ENCODE data around the gene ATP1B3. TPM values are rescaled to one million over a fixed set of nuclear protein-coding genes. Genes with fewer than 3 reads are reported as not detected.

ATP1B3 gene
- total RNA-seq, 1 donor from 2014 or later: 103 TPM

DNA sequence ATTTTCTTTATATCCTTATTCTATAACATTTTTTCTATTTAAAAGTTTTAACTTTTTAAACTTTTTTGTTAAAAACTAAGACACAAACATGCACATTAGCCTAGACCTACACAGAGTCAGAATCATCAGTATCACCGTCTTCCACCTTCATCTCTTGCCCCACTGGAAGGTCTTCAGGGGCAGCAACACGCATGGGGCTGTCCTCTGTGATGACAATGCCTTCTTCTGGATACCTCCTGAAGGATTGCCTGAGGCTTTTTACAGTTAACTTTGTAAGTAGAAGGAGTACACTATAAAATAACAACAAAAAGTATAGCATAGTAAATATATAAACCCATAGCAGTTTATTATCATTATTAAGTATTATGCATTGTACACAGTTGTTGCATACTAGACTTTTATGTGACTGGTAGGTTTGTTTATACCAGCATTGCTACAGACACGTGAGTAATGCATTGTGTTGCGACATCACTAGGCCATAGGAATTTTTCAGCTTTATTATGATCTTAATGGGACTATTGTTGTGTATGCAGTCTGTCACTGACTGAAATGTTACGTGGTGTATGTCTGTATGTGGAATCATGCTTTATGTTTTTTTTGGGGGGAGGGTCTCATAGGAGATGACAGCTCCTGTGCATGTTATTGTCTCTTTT, 18.2 kb downstream of the ATP1B3 start:
- DNase-seq (ENCODE audit: low spot score, unreplicated experiment): no peak
- Mint-ChIP-seq H3K27ac (no peak overlapping the region), H3K9me3 (ENCODE audit: low read depth) (peaks cover 7% of the 10 kb centered on the region), H3K36me3 (ENCODE audit: insufficient read depth) (peaks cover 27% of the 10 kb centered on the region), H3K4me1 (ENCODE audit: low read depth) (no peaks in the 10 kb centered on the region), H3K4me3 (ENCODE audit: low read depth) (no peak overlapping the region), H3K27me3 (no peaks in the 10 kb centered on the region)
- TF ChIP-seq, protein P1, sequence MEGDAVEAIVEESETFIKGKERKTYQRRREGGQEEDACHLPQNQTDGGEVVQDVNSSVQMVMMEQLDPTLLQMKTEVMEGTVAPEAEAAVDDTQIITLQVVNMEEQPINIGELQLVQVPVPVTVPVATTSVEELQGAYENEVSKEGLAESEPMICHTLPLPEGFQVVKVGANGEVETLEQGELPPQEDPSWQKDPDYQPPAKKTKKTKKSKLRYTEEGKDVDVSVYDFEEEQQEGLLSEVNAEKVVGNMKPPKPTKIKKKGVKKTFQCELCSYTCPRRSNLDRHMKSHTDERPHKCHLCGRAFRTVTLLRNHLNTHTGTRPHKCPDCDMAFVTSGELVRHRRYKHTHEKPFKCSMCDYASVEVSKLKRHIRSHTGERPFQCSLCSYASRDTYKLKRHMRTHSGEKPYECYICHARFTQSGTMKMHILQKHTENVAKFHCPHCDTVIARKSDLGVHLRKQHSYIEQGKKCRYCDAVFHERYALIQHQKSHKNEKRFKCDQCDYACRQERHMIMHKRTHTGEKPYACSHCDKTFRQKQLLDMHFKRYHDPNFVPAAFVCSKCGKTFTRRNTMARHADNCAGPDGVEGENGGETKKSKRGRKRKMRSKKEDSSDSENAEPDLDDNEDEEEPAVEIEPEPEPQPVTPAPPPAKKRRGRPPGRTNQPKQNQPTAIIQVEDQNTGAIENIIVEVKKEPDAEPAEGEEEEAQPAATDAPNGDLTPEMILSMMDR (IDR thresholded peaks at IDR 0.05; ENCODE audit: unreplicated experiment): no peak

DNA sequence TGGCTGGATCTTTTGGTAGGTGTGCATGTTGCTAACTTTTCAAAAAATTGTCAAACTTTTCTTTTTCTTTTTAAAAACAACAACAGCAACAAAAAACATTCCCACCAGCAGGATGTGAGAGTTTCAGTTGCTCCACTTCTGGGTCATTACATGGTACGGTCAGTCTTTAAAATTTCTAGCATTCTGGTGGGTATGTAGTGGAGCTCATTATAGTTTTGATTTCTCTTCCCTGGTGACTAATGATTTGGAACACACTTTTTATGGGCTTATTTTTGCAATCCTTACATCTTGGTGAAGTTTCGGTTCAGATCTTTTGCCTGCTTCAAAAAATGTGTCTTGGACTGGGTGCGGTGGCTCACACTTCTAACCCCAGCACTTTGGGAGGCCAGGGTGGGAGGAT, 19.3 kb downstream of the ATP1B3 start:
- Mint-ChIP-seq H3K27me3 (no peaks in the 10 kb centered on the region), H3K36me3 (ENCODE audit: insufficient read depth) (peaks cover 32% of the 10 kb centered on the region), H3K4me3 (ENCODE audit: low read depth) (no peak overlapping the region), H3K9me3 (ENCODE audit: low read depth) (peaks cover 12% of the 10 kb centered on the region), H3K27ac (no peak overlapping the region), H3K4me1 (ENCODE audit: low read depth) (no peaks in the 10 kb centered on the region)
- no peak for DNase-seq (ENCODE audit: low spot score, unreplicated experiment)
- TF ChIP-seq, protein P1 (IDR thresholded peaks at IDR 0.05; ENCODE audit: unreplicated experiment): no peak

DNA sequence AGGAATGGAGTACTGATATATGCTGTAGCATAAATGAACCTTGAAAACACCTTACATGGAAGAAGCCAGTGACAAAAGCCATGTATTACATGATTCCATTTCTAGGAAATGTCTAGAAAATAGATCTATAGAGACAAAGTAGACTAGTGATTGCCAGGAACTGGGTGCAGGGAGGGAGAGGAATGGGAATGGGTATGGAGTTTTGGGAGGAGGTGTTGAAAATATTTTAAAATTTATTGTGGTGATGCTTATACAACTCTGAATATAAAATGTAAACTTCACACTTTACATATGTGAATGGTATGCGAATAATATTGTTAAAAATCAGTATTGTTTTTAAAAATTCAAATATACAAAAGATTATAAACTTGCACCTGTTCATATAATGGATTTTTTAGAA, 22.5 kb downstream of the ATP1B3 start:
- H3K4me1 Mint-ChIP-seq (ENCODE audit: low read depth): no peaks in the 10 kb centered on the region
- H3K9me3 Mint-ChIP-seq (ENCODE audit: low read depth): peaks cover 12% of the 10 kb centered on the region
- H3K36me3 Mint-ChIP-seq (ENCODE audit: insufficient read depth): peaks cover 34% of the 10 kb centered on the region
- H3K27me3 Mint-ChIP-seq: no peaks in the 10 kb centered on the region
- H3K4me3 Mint-ChIP-seq (ENCODE audit: low read depth): no peak overlapping the region
- H3K27ac Mint-ChIP-seq: peak overlapping the region; percentile 67
- no peak for DNase-seq (ENCODE audit: low spot score, unreplicated experiment)
- TF ChIP-seq, protein P1 (IDR thresholded peaks at IDR 0.05; ENCODE audit: unreplicated experiment): no peak

DNA sequence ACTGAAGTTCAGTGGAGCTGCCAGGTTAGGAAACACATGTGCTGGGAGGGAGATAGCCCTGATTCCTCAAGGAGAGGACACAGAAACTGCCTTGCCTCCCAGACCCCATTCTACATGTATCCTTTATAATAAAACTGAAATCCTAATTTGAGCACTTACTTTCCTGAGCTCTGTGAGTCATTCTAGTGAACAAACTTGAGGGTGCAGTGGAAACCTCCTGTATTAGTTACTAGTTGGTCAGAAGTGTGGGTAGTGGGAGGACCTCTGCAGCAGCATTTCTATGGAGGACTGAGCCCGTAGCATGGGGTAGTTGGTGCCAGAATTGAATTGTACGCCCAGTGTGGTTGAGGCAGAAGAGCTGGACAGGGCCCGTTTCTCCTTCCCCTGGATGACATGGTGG, 23.9 kb downstream of the ATP1B3 start:
- H3K9me3 Mint-ChIP-seq (ENCODE audit: low read depth): peaks cover 12% of the 10 kb centered on the region
- DNase-seq (ENCODE audit: low spot score, unreplicated experiment): no peak
- no peaks in the 10 kb centered on the region for H3K27me3 Mint-ChIP-seq
- H3K27ac Mint-ChIP-seq: no peak overlapping the region
- H3K4me3 Mint-ChIP-seq (ENCODE audit: low read depth): no peak overlapping the region
- peaks cover 37% of the 10 kb centered on the region for H3K36me3 Mint-ChIP-seq (ENCODE audit: insufficient read depth)
- no peaks in the 10 kb centered on the region for H3K4me1 Mint-ChIP-seq (ENCODE audit: low read depth)
- TF ChIP-seq, protein P1 (IDR thresholded peaks at IDR 0.05; ENCODE audit: unreplicated experiment): no peak

DNA sequence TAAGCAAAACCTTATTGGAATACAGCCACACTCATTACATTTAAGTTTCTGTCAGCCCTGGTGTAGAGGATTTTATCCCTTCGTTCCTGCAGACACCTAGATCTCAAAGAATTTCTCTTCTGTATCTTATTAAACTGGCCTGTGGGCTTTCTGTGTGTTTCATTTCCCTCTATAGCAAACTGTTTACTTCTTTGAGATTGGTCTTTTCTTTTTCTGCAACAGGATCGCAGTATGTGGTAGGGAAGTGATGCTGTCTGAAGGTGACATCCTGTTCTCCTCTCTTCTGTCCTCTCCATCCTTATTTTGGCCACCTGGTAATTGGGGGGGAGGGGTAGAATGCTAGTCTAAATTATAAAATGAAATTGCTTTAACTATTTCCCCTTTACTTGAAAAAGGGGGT, 25.5 kb downstream of the ATP1B3 start:
- H3K27me3 Mint-ChIP-seq: no peaks in the 10 kb centered on the region
- peaks cover 29% of the 10 kb centered on the region for H3K36me3 Mint-ChIP-seq (ENCODE audit: insufficient read depth)
- H3K4me3 Mint-ChIP-seq (ENCODE audit: low read depth): no peak overlapping the region
- peaks cover 12% of the 10 kb centered on the region for H3K9me3 Mint-ChIP-seq (ENCODE audit: low read depth)
- TF ChIP-seq, protein P1 (IDR thresholded peaks at IDR 0.05; ENCODE audit: unreplicated experiment): no peak
- DNase-seq (ENCODE audit: low spot score, unreplicated experiment): no peak
- H3K27ac Mint-ChIP-seq: no peak overlapping the region
- H3K4me1 Mint-ChIP-seq (ENCODE audit: low read depth): no peaks in the 10 kb centered on the region

All from progenitor cell of endocrine pancreas (in vitro differentiated cells).